Measurements from ENCODE around the gene THAP10.

Gene THAP10

DNA sequence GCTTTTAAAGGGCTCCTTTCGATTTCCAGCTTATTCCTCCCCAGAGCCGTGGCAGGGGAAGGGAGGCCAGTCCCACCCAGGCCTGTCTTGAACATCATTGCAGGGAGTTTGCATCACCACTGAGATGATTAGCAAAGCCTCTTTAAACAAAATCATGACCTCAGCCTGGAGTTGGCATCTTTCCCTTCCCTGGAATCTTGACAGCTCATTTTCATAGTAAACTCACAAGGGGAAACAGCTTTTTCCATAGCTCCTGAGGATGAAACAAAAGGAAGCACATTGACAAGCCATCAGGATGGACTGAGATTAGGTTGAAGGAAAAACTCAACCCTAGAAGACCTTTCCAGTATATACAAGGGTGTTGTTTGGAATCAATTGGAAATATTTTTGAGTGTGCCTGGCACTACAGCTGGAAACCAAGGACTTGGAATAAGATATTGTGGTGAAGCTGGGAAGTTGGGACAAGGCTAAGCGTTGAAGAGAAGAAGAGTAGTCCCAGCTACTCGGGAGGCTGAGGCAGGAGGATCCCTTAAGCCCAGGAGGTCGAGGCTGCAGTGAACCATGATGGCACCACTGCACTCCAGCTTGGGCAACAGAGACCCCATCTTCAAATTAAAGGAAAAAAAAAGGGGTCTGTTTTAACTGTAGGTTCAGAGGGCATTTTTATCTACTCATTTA, 35.2 kb downstream of the THAP10 start:
- ChIA-PET POLR2A (interaction anchor here (1.1 to 1.2 kb wide), 2 partner anchors 13 to 93 kb away, joined by 5 to 6 read pairs; partner anchors contain the start of gene UACA), CTCF (interaction anchor here (0.6 to 2.3 kb wide), 5 partner anchors 12 to 134 kb away, joined by 3 to 11 read pairs (median 7); no protein-coding TSS in a partner anchor)
- H3K4me1 ChIP-seq (ENCODE audit: control insufficient read depth, insufficient read depth, low read length), result peaks cover 9% of the 10 kb centered on the region
- peak overlapping the region; percentile 27 for H3K27ac ChIP-seq (ENCODE audit: extremely low read depth, low read depth, low read length)
- H3K9me3 ChIP-seq (ENCODE audit: control insufficient read depth, insufficient read depth, low read depth, low read length), result no peaks in the 10 kb centered on the region
- no peak overlapping the region for H3K4me3 ChIP-seq (ENCODE audit: low read depth, low read length)
- peaks cover 0 to 2% of the 10 kb centered on the region in 2 experiments; a peak in 1 of 3 replicates for H3K36me3 ChIP-seq (ENCODE audit: control insufficient read depth in 2 of 2, insufficient read depth in 1 of 2, low read length in 2 of 2)
- TF ChIP-seq OVOL3 (tag by site-specific recombination; IDR thresholded peaks at IDR 0.05) (no peak), HOXA7 (CRISPR knock-in tag; IDR thresholded peaks at IDR 0.05; ENCODE audit: borderline replicate concordance) (no peak), ZNF692 (tag by site-specific recombination; IDR thresholded peaks at IDR 0.05) (peak; percentile 96), ZNF324 (tag by site-specific recombination; IDR thresholded peaks at IDR 0.05) (peak; percentile 88), ZNF837 (tag by site-specific recombination; IDR thresholded peaks at IDR 0.05) (no peak), YY2 (tag by site-specific recombination; IDR thresholded peaks at IDR 0.05) (no peak), INSM2 (tag by site-specific recombination; IDR thresholded peaks at IDR 0.05) (peak; percentile 55; the same call in 1 of the 2 replicates), ZNF600 (tag by site-specific recombination; IDR thresholded peaks at IDR 0.05) (peak; percentile 96), PBX3 (CRISPR knock-in tag; IDR thresholded peaks at IDR 0.05) (no peak), MEIS1 (CRISPR knock-in tag; IDR thresholded peaks at IDR 0.05; ENCODE audit: borderline replicate concordance) (no peak), GLI2 (tag by site-specific recombination; IDR thresholded peaks at IDR 0.05; ENCODE audit: borderline replicate concordance, low read depth) (no peak), MZF1 (tag by site-specific recombination; IDR thresholded peaks at IDR 0.05; ENCODE audit: borderline replicate concordance) (no peak; the same call in none of the 2 replicates), ZNF350 (tag by site-specific recombination; IDR thresholded peaks at IDR 0.05) (no peak), ZNF510 (tag by site-specific recombination; IDR thresholded peaks at IDR 0.05; ENCODE audit: insufficient replicate concordance) (no peak), FEZF1 (tag by site-specific recombination; IDR thresholded peaks at IDR 0.05) (peak; percentile 82), ZNF518A (tag by site-specific recombination; conservative IDR thresholded peaks at IDR 0.05; ENCODE audit: low read depth) (peak; percentile 57), SP7 (tag by site-specific recombination; IDR thresholded peaks at IDR 0.05) (peak; percentile 84), ZBTB17 (tag by site-specific recombination; IDR thresholded peaks at IDR 0.05) (peak; percentile 90)
- TF ChIP-seq, protein P1, sequence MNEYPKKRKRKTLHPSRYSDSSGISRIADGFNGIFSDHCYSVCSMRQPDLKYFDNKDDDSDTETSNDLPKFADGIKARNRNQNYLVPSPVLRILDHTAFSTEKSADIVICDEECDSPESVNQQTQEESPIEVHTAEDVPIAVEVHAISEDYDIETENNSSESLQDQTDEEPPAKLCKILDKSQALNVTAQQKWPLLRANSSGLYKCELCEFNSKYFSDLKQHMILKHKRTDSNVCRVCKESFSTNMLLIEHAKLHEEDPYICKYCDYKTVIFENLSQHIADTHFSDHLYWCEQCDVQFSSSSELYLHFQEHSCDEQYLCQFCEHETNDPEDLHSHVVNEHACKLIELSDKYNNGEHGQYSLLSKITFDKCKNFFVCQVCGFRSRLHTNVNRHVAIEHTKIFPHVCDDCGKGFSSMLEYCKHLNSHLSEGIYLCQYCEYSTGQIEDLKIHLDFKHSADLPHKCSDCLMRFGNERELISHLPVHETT (tag by site-specific recombination; IDR thresholded peaks at IDR 0.05), result no peak
- TF ChIP-seq, protein P2, sequence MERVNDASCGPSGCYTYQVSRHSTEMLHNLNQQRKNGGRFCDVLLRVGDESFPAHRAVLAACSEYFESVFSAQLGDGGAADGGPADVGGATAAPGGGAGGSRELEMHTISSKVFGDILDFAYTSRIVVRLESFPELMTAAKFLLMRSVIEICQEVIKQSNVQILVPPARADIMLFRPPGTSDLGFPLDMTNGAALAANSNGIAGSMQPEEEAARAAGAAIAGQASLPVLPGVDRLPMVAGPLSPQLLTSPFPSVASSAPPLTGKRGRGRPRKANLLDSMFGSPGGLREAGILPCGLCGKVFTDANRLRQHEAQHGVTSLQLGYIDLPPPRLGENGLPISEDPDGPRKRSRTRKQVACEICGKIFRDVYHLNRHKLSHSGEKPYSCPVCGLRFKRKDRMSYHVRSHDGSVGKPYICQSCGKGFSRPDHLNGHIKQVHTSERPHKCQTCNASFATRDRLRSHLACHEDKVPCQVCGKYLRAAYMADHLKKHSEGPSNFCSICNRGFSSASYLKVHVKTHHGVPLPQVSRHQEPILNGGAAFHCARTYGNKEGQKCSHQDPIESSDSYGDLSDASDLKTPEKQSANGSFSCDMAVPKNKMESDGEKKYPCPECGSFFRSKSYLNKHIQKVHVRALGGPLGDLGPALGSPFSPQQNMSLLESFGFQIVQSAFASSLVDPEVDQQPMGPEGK (tag by site-specific recombination; IDR thresholded peaks at IDR 0.05), result peak; percentile 92
- TF ChIP-seq, protein P3, sequence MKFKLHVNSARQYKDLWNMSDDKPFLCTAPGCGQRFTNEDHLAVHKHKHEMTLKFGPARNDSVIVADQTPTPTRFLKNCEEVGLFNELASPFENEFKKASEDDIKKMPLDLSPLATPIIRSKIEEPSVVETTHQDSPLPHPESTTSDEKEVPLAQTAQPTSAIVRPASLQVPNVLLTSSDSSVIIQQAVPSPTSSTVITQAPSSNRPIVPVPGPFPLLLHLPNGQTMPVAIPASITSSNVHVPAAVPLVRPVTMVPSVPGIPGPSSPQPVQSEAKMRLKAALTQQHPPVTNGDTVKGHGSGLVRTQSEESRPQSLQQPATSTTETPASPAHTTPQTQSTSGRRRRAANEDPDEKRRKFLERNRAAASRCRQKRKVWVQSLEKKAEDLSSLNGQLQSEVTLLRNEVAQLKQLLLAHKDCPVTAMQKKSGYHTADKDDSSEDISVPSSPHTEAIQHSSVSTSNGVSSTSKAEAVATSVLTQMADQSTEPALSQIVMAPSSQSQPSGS (tag by site-specific recombination; IDR thresholded peaks at IDR 0.05; ENCODE audit: low read depth), result peak; percentile 95
